Liver (tissue), 9 donors: Measurements from ENCODE around the gene QARS1. TPM values are rescaled to one million over a fixed set of nuclear protein-coding genes. Genes with fewer than 3 reads are reported as not detected.

Experiments used
- DNase-seq: peaks from one replicate; pipeline ENCODE4 v3.0.0-alpha.2; 2017; ENCODE audit warnings: low spot score
- H3K27ac ChIP-seq, 2 donors: one replicate each; pipeline ENCODE4 v1.7.0; 2013; ENCODE audit warnings: inconsistent platforms in 2 of 2, low read length in 2 of 2, control low read depth in 1 of 2, low read depth in 1 of 2, mild to moderate bottlenecking in 1 of 2
- H3K27me3 ChIP-seq, 4 donors: one replicate each; pipeline versions ENCODE4 v1.6.1 to v1.7.0; 2013; ENCODE audit warnings: low read length in 3 of 4, inconsistent platforms in 1 of 4, mild to moderate bottlenecking in 1 of 4, moderate library complexity in 1 of 4; ENCODE audit not compliant: control insufficient read depth in 4 of 4, insufficient read depth in 4 of 4
- H3K36me3 ChIP-seq, 4 donors: one replicate each; pipeline versions ENCODE4 v1.6.1 to v1.7.0; 2013; ENCODE audit warnings: low read length in 3 of 4, mild to moderate bottlenecking in 3 of 4, low read depth in 1 of 4, moderate library complexity in 1 of 4; ENCODE audit not compliant: control insufficient read depth in 4 of 4, insufficient read depth in 3 of 4
- H3K4me1 ChIP-seq, 4 donors: one replicate each; pipeline versions ENCODE4 v1.6.1 to v1.7.0; 2013; ENCODE audit warnings: low read length in 3 of 4, mild to moderate bottlenecking in 3 of 4, moderate library complexity in 1 of 4; ENCODE audit not compliant: control insufficient read depth in 4 of 4, insufficient read depth in 4 of 4
- H3K4me3 ChIP-seq, 3 donors: one replicate each; pipeline versions ENCODE4 v1.6.1 to v1.7.0; 2013; ENCODE audit warnings: low read length in 3 of 3, control low read depth in 1 of 3, low read depth in 1 of 3, mild to moderate bottlenecking in 1 of 3
- H3K9ac ChIP-seq, 2 donors: one replicate each; pipeline ENCODE4 v1.7.0; 2013; ENCODE audit warnings: low read length in 2 of 2, mild to moderate bottlenecking in 2 of 2, moderate library complexity in 2 of 2, control low read depth in 1 of 2, low read depth in 1 of 2
- H3K9me3 ChIP-seq, 4 donors: one replicate each; pipeline versions ENCODE4 v1.6.1 to v1.7.0; 2013; ENCODE audit warnings: low read length in 3 of 4; ENCODE audit not compliant: control insufficient read depth in 4 of 4
- EGR1 ChIP-seq, 2 donors: IDR thresholded peaks; 2 replicates each; pipeline ENCODE4 v1.6.1; 2016 to 2018; ENCODE audit warnings: antibody characterized with exemption in 2 of 2, low read depth in 2 of 2
- FOXA1 ChIP-seq: IDR thresholded peaks from 2 replicates; pipeline ENCODE4 v1.6.1; 2016; ENCODE audit warnings: antibody characterized with exemption
- FOXA2 ChIP-seq: IDR thresholded peaks from 2 replicates; pipeline ENCODE4 v1.6.1; 2016; ENCODE audit warnings: antibody characterized with exemption
- GABPA ChIP-seq, 2 donors: IDR thresholded peaks in 1 of 2; conservative IDR thresholded peaks in 1 of 2; 2 replicates each; pipeline ENCODE4 v1.6.1; 2016; ENCODE audit warnings: antibody characterized with exemption in 2 of 2, mild to moderate bottlenecking in 1 of 2, moderate library complexity in 1 of 2
- HNF4A ChIP-seq, 2 donors: conservative IDR thresholded peaks; 2 replicates each; pipeline ENCODE4 v1.6.1; 2016; ENCODE audit warnings: antibody characterized with exemption in 2 of 2, mild to moderate bottlenecking in 2 of 2
- HNF4G ChIP-seq: IDR thresholded peaks from 2 replicates; pipeline ENCODE4 v1.6.1; 2016; ENCODE audit warnings: antibody characterized with exemption
- JUND ChIP-seq, 2 donors: IDR thresholded peaks; 2 replicates each; pipeline ENCODE4 v1.6.1; 2016; ENCODE audit warnings: antibody characterized with exemption in 2 of 2
- NR2F2 ChIP-seq: IDR thresholded peaks from 2 replicates; pipeline ENCODE4 v1.6.1; 2016; ENCODE audit warnings: antibody characterized with exemption
- RAD21 ChIP-seq, 2 donors: IDR thresholded peaks; 2 replicates each; pipeline ENCODE4 v1.6.1; 2016; ENCODE audit warnings: antibody characterized with exemption in 2 of 2, mild to moderate bottlenecking in 2 of 2
- RXRA ChIP-seq, 2 donors: IDR thresholded peaks; 2 replicates each; pipeline ENCODE4 v1.6.1; 2017 to 2018; ENCODE audit warnings: antibody characterized with exemption in 2 of 2, mild to moderate bottlenecking in 1 of 2
- SP1 ChIP-seq: IDR thresholded peaks from 2 replicates; pipeline ENCODE4 v1.6.1; 2018; ENCODE audit warnings: antibody characterized with exemption, mild to moderate bottlenecking
- TAF1 ChIP-seq: conservative IDR thresholded peaks from 2 replicates; pipeline ENCODE4 v1.6.1; 2016; ENCODE audit warnings: antibody characterized with exemption, mild to moderate bottlenecking
- YY1 ChIP-seq: IDR thresholded peaks from 2 replicates; pipeline ENCODE4 v1.6.1; 2016; ENCODE audit warnings: antibody characterized with exemption, mild to moderate bottlenecking
- WGBS: extraction: QIAGEN DNeasy Blood & Tissue Kit; methylation state at CpG from one replicate; pipeline ENCODE4 v1.1.7; 2013; 5-methylcytosine and 5-hydroxymethylcytosine counted together
- polyA plus RNA-seq, 2 donors: library from polyadenylated mRNA; stranded (reverse) in 1 of 2; unstranded in 1 of 2; fragments of 200-250 nt in 1 of 2; fragments of >200 nt in 1 of 2; fragmentation: Nextera tagmentation in 1 of 2; extraction: Ambion mirVana in 1 of 2; gene quantifications; one replicate each; pipeline versions ENCODE4 v1.2.1 to v1.2.3, GENCODE V29; 2013 to 2015
- total RNA-seq, 2 donors: library from RNA; depleted of rRNA; stranded (reverse); fragments of >200 nt; gene quantifications; one replicate each; pipeline ENCODE4 v1.2.3, GENCODE V29; 2014
- TF ChIP-seq, protein P1 (sequence below): IDR thresholded peaks from 2 replicates; pipeline ENCODE4 v1.6.1; 2016; ENCODE audit warnings: antibody characterized with exemption
- TF ChIP-seq, protein P2 (sequence below): IDR thresholded peaks from 2 replicates; pipeline ENCODE4 v1.6.1; 2016; ENCODE audit warnings: antibody characterized with exemption, mild to moderate bottlenecking
- TF ChIP-seq, protein P3 (sequence below): IDR thresholded peaks from 2 replicates; pipeline ENCODE4 v1.6.1; 2016; ENCODE audit warnings: antibody characterized with exemption
- TF ChIP-seq, protein P4 (sequence below): IDR thresholded peaks from 2 replicates; pipeline ENCODE4 v1.6.1; 2016; ENCODE audit warnings: antibody characterized with exemption
- TF ChIP-seq, protein P5 (sequence below): fragments of 150-350 bp; IDR thresholded peaks from 2 replicates; pipeline ENCODE4 v1.5.1; 2017; ENCODE audit warnings: improper control_type of control experiment, low read depth, low read length; ENCODE audit not compliant: missing input control
- donor health status: healthy.
- donor health status: healthy.
- donor health status: healthy.
- donor health status: healthy.
- donor health status: healthy.

The QARS1 gene
- total and polyA plus RNA-seq, 4 donors, result 58.0 to 226 (median 145) TPM

DNA sequence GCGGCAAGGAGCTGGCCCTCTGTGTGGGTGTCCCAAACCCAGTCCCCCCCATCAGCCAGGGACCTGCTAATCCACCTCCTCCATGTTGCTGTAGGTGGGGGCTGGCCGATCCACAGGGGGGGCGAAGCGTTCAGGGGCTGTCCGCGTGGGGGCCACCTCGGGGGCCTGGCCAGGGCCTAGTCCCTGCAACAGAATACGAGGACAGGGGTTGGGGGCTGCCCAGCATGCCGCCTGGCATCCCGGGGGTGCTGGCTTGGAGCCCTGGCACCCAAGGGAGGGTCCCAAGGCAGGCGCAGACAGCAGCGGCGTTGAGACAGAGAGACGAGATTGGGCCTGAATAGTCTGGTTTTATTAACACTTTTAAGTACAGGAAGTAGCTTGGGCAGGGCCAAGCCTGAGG lies 3.8 kb upstream of the QARS1 start:
- TF ChIP-seq, protein P1, sequence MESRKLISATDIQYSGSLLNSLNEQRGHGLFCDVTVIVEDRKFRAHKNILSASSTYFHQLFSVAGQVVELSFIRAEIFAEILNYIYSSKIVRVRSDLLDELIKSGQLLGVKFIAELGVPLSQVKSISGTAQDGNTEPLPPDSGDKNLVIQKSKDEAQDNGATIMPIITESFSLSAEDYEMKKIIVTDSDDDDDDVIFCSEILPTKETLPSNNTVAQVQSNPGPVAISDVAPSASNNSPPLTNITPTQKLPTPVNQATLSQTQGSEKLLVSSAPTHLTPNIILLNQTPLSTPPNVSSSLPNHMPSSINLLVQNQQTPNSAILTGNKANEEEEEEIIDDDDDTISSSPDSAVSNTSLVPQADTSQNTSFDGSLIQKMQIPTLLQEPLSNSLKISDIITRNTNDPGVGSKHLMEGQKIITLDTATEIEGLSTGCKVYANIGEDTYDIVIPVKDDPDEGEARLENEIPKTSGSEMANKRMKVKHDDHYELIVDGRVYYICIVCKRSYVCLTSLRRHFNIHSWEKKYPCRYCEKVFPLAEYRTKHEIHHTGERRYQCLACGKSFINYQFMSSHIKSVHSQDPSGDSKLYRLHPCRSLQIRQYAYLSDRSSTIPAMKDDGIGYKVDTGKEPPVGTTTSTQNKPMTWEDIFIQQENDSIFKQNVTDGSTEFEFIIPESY, result no peak
- TF ChIP-seq, protein P2, sequence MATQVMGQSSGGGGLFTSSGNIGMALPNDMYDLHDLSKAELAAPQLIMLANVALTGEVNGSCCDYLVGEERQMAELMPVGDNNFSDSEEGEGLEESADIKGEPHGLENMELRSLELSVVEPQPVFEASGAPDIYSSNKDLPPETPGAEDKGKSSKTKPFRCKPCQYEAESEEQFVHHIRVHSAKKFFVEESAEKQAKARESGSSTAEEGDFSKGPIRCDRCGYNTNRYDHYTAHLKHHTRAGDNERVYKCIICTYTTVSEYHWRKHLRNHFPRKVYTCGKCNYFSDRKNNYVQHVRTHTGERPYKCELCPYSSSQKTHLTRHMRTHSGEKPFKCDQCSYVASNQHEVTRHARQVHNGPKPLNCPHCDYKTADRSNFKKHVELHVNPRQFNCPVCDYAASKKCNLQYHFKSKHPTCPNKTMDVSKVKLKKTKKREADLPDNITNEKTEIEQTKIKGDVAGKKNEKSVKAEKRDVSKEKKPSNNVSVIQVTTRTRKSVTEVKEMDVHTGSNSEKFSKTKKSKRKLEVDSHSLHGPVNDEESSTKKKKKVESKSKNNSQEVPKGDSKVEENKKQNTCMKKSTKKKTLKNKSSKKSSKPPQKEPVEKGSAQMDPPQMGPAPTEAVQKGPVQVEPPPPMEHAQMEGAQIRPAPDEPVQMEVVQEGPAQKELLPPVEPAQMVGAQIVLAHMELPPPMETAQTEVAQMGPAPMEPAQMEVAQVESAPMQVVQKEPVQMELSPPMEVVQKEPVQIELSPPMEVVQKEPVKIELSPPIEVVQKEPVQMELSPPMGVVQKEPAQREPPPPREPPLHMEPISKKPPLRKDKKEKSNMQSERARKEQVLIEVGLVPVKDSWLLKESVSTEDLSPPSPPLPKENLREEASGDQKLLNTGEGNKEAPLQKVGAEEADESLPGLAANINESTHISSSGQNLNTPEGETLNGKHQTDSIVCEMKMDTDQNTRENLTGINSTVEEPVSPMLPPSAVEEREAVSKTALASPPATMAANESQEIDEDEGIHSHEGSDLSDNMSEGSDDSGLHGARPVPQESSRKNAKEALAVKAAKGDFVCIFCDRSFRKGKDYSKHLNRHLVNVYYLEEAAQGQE, result no peak
- TF ChIP-seq RXRA (IDR thresholded peaks at IDR 0.05) (no peak), JUND (IDR thresholded peaks at IDR 0.05) (no peak), RAD21 (IDR thresholded peaks at IDR 0.05) (no peak), HNF4G (no peak), FOXA1 (no peak), TAF1 (no peak), EGR1 (IDR thresholded peaks at IDR 0.05; ENCODE audit: low read depth in 2 of 2) (no peak), NR2F2 (no peak), YY1 (no peak), SP1 (no peak), HNF4A (conservative IDR thresholded peaks at IDR 0.05) (no peak), GABPA (IDR thresholded peaks at IDR 0.05 in 1 of 2, conservative IDR thresholded peaks at IDR 0.05 in 1 of 2) (no peak), FOXA2 (no peak)
- TF ChIP-seq, protein P3, sequence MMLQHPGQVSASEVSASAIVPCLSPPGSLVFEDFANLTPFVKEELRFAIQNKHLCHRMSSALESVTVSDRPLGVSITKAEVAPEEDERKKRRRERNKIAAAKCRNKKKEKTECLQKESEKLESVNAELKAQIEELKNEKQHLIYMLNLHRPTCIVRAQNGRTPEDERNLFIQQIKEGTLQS, result no peak
- TF ChIP-seq, protein P4, sequence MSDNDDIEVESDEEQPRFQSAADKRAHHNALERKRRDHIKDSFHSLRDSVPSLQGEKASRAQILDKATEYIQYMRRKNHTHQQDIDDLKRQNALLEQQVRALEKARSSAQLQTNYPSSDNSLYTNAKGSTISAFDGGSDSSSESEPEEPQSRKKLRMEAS, result no peak
- TF ChIP-seq, protein P5, sequence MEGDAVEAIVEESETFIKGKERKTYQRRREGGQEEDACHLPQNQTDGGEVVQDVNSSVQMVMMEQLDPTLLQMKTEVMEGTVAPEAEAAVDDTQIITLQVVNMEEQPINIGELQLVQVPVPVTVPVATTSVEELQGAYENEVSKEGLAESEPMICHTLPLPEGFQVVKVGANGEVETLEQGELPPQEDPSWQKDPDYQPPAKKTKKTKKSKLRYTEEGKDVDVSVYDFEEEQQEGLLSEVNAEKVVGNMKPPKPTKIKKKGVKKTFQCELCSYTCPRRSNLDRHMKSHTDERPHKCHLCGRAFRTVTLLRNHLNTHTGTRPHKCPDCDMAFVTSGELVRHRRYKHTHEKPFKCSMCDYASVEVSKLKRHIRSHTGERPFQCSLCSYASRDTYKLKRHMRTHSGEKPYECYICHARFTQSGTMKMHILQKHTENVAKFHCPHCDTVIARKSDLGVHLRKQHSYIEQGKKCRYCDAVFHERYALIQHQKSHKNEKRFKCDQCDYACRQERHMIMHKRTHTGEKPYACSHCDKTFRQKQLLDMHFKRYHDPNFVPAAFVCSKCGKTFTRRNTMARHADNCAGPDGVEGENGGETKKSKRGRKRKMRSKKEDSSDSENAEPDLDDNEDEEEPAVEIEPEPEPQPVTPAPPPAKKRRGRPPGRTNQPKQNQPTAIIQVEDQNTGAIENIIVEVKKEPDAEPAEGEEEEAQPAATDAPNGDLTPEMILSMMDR, result no peak
- DNase-seq, result no peak
- Histone ChIP-seq H3K9me3 (no peaks in the 10 kb centered on the region), H3K9ac (no peak overlapping the region), H3K36me3 (peaks cover 20 to 56% (median 41%) of the 10 kb centered on the region in 4 donors), H3K27ac (no peak overlapping the region), H3K4me3 (no peak overlapping the region), H3K27me3 (no peaks in the 10 kb centered on the region), H3K4me1 (peaks cover 0 to 19% (median 15%) of the 10 kb centered on the region in 4 donors)
- WGBS, result 81% methylated on average over 14 of the region's 14 CpGs
